Measurements from ENCODE around the gene GTPBP2.

DNA sequence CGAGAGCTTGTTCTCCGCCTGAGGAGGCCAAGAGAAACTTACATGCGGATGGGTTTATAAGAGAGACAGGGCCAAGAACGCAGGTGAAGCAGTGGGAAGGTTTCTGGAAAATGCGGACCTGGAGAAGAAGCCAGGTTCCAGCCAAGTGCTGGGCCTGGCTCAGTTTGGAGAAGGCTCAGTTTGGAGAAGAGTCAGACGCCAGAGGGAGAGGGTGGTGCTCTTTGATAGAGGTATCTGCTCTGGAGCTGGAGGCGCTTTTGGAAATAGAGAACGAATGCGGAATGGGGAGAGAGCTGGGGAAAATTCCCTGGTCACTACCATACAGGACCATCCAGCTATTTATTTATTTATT, 16.5 kb upstream of the GTPBP2 start:
- TF ChIP-seq, protein P1, sequence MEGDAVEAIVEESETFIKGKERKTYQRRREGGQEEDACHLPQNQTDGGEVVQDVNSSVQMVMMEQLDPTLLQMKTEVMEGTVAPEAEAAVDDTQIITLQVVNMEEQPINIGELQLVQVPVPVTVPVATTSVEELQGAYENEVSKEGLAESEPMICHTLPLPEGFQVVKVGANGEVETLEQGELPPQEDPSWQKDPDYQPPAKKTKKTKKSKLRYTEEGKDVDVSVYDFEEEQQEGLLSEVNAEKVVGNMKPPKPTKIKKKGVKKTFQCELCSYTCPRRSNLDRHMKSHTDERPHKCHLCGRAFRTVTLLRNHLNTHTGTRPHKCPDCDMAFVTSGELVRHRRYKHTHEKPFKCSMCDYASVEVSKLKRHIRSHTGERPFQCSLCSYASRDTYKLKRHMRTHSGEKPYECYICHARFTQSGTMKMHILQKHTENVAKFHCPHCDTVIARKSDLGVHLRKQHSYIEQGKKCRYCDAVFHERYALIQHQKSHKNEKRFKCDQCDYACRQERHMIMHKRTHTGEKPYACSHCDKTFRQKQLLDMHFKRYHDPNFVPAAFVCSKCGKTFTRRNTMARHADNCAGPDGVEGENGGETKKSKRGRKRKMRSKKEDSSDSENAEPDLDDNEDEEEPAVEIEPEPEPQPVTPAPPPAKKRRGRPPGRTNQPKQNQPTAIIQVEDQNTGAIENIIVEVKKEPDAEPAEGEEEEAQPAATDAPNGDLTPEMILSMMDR (IDR thresholded peaks at IDR 0.05; ENCODE audit: low read length), result no peak
- no peak for TF ChIP-seq EZH2 (IDR thresholded peaks at IDR 0.05; ENCODE audit: borderline replicate concordance, low read length)

Measured in OCI-LY1 (cell line).